Activated CD4-positive, CD25-positive, alpha-beta regulatory T cell treated with anti-CD3 and anti-CD28 coated beads, Interleukin-2, amount 50 U/mL, for 24 hours (primary cell): ENCODE measurements around the gene MEPE.

ENCODE experiments used
- ATAC-seq, 2 donors: fragments of 150-1000 bp; cut with Tn5 transposase; one replicate each; pipeline ENCODE4 v1.10.0; 2021; ENCODE audit warnings: mild to moderate bottlenecking in 1 of 2, moderate library complexity in 1 of 2

MEPE gene, protein sequence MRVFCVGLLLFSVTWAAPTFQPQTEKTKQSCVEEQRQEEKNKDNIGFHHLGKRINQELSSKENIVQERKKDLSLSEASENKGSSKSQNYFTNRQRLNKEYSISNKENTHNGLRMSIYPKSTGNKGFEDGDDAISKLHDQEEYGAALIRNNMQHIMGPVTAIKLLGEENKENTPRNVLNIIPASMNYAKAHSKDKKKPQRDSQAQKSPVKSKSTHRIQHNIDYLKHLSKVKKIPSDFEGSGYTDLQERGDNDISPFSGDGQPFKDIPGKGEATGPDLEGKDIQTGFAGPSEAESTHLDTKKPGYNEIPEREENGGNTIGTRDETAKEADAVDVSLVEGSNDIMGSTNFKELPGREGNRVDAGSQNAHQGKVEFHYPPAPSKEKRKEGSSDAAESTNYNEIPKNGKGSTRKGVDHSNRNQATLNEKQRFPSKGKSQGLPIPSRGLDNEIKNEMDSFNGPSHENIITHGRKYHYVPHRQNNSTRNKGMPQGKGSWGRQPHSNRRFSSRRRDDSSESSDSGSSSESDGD

GRCh38 chr4:87832669-87833068, at the start of gene MEPE:
Gene MEPE, plus strand, starts transcription at chr4:87832969. Its CDS starts 1,746 bp downstream, at chr4:87834715.
- no peak for ATAC-seq

GRCh38 chr4:87783781-87784180, 49.0 kb upstream of the MEPE start:
- ATAC-seq, result no peak

DNA sequence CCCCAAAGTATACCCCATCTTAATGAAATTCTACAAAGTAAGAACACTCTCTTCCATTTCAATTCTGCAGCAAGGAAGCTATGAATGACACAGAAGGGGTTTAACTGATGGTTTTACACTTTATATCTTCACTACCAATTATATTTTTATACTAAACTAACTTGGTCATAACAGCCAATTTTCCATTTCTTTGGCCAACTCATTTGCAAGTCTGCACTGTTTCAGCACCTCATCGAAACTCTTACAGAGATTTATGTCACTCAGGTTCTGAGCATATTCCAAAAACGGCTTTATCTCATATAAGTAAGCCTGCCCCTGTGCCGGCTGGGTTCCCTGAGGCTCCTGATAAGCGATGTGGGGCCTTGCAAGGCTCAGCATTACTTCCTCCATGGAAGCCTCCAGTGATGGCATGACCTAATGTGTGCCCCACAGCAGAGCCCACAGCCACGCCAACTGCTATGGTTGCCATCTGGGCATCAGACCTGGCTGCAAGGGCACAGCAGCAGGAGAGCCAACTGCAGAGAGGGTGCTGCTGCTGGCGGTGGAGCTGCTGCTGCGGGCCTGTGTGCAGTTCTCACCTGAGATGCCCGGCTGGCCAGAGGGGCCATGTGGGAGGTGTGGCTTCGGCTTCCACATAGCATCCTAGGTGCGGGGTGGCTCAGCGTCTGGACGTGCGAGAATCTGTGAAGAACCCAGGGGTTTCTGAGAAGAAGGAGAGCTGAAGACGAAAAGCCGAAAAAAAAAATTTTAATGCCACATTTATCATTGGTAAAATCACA, 46.8 kb upstream of the MEPE start:
- ATAC-seq, result no peak

DNA sequence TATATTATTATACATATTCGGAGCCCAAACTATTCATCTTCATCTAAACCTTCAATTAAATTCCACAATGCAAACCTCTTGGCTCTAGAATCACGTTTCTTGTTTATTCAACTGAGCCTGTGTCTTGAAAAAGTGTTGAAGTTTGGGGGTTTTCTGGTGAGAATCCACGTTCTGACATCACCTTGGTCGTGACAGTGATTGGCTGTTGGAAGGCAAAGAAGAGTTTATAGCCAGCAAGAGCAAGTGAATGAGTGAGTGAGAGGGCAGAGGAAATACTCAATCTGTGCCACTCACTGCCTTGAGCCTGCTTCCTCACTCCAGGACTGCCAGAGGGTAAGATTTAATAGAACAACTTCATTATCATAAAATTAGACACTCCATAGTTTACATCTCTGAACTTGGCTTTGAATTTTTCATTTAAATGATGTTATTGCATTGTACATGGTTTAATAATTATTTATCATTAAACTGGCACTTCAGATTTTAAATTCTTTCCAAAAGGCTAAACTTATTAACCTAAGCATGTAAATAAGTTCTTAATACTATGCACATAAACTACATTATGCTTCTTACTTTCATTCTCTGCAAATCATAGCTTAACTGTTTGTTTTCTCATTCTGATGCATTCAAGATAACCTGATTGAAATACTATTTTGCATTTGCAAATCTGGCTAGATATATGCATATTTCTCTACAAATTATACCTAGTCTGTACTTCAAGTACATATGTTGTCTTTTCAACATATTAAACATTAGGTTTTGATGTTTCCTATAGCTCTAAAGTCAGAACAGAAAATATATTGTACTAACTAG, 33.3 kb upstream of the MEPE start, which contains the start of gene IBSP:
IBSP (plus strand) TSS at position 254 of the 813 bp plus-strand sequence. CDS start 2,808 bp downstream, outside the sequence.
- no peak for ATAC-seq

GRCh38 chr4:87802858-87803257, 29.9 kb upstream of the MEPE start:
- no peak for ATAC-seq

- ATAC-seq, result no peak
These were observed 29.3 kb upstream of the MEPE start for GRCh38 chr4:87803421-87803820.

- ATAC-seq, result no peak
These were observed 27.9 kb upstream of the MEPE start for GRCh38 chr4:87804871-87805270.

- ATAC-seq, result no peak
These were observed 26.8 kb upstream of the MEPE start for GRCh38 chr4:87805971-87806370.

DNA sequence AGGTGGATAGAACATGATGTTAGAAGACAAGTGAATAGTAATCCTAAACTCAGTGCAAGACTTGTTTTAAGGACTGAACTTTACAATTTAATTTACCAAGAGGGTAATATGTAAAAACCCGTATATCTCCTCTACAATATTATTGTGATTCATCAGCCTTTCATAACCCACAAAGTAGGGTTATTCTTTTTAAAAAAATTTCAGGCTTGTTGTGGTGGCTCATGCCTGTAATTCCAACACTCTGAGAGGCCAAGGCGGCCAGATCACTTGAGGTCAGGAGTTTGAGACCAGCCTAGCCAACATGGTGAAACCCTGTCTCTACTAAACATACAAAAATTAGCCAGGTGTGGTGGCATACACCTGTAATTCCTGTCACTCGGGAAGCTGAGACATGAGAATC, 26.2 kb upstream of the MEPE start:
- ATAC-seq, result no peak

GRCh38 chr4:87807402-87807801, 25.4 kb upstream of the MEPE start:
- no peak for ATAC-seq

DNA sequence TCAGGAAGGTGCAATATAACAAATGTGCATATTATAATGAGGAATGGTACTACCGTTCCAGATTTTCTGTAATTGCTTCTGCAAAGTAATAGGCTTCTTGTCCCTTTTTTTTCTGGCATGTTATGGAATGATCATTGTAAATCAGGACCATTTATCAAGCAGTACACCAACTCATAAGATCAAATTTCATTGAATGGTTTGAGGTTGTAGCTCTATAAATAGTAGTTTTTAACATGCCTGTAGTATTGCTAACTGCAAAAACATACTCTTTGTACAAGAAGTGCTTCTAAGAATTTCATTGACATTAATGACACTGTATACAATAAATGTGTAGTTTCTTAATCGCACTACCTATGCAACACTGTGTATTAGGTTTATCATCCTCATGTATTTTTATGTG, 20.8 kb upstream of the MEPE start:
- ATAC-seq, result no peak

DNA sequence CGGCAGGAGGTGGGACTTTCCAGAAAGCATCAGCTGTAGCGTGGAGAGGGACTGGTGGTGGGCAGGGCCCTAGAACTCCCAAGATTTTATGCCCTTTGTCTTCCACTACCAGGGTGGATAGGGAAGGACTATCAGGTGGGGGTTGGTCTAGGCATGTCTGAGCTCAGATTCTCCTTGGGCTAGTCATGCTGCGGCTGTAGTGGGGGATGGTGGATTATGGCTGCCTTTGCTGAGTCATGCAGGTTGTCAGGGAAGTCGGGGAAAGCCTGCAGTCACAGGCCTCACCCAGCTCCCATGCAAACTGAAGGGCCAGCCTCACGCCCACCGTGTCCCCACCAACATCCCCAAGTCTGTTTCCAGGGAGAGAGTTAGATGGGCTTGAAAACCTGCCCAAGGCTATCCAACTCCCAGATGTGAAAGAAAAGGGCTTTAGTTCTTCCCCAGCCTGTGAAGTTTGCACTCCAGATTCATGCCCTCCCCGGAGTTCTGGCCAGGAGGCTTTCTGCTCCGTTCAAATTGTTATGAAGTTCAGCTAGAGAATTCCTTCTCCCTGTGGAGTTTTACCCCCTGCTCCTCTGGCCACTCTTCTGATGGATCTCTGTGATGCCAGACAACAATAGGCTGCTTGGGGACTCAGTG, 13.4 kb upstream of the MEPE start:
- no peak for ATAC-seq

- no peak for ATAC-seq
These were observed 9.6 kb upstream of the MEPE start for GRCh38 chr4:87823200-87823599.

DNA sequence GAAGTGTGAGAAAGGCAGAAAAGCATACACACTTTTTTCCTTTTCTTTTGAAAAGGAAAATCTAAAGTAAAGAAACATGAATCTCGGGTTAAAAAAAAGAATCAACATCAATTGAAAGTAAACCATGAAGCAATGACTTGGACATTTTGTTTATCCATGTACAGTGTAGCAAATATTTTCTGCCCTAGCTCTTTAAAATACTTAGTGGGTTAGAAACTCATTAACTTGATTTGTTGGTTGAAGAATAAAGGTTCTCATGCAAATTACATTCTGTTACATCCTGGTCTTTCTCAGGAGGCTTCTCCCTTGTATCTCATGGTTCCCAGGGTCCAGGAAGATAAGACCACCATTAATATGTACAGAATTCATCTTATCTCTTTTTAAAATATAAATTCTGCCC, 9.0 kb upstream of the MEPE start:
- ATAC-seq, result no peak

DNA sequence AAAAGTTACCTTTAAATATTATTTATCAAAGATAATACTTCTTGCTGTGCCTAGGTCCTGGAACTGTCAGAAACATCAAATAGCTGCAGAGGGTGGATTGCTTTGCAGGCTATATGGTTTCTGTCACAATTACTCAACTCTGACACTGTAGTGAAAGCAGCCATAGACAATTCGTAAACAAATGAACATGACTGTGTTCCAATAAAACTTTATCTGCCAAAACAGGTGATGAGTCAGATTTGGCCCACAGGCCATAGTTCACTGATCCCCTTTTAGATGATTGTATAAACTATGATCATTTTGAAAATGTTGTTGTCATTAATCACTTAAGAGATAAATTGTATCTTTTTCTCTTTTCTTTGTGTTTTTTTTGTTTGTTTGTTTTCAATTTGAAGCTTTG, 8.4 kb upstream of the MEPE start:
- no peak for ATAC-seq

- no peak for ATAC-seq
These were observed 1.6 kb downstream of the MEPE start for GRCh38 chr4:87834401-87834800.

DNA sequence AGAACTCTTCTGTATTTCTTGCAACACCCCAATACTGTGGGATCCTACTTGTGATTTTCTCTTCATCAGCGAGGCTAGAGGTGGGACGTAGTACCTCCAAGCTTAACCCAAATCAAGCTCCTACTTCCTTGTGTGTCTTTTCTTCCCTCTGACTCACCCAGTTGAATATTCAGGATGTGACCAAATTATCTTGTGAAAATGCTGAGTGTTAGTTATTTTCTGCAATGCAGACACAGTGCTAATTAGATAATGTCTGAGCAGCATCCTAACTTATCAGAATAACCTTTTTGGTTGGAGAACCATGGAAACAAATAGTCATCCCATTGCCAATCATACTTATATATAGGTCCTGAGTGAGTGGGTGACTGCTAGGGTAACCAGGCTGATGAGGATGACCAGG, 2.4 kb downstream of the MEPE start:
- no peak for ATAC-seq

- no peak for ATAC-seq
These were observed 3.0 kb downstream of the MEPE start for GRCh38 chr4:87835743-87836142.

GRCh38 chr4:87838205-87838604, 5.4 kb downstream of the MEPE start:
- ATAC-seq, result no peak

DNA sequence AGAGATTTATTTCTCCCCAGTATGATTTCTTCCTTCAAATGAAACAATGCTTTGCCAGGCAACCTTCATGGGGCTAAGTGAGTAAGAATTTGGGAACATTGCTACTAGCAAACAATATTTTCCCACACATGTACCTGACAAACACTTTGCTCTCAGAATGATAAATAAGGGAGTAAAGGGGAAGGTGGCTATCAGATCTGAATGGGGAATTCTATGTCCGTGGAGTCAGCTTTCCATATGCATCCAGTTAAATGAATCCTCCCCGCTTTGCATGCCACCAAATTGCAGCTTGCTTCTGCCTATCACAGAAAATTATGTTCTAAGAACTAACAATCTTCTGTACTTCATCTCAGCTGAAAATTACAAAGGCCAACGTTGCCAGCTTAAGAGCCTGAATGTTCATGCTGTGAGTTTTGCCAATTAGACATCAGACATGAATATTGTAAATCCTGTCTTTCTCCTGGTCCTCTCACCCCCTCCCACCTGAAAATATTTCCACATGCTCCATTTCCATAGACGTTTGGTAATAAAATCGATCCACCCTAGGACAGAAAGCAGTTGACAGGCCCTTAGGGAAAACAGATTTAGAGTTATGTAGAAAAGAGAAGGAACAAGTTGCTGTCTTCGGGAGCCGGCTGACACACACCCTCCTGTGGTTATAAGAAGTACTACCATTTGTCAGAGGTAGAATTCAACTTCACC, 6.3 kb downstream of the MEPE start:
- ATAC-seq, result no peak

DNA sequence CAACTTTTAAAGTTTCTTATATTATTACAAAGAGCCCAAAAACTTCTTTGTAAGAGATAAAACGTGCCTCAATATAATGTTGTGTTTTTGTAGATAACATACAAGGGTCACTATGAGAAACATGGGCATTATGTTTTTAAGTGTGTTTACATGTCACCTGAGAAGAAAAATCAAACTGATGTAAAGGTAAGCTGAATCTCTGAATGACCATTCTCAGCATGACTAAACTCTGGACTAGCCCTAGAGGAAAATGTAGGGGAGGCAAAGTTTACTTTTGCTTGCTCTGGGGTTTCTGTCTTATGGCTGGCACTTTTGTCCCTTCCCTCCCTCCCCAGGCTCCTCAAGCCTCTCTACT, 6.8 kb downstream of the MEPE start:
- ATAC-seq, result no peak

DNA sequence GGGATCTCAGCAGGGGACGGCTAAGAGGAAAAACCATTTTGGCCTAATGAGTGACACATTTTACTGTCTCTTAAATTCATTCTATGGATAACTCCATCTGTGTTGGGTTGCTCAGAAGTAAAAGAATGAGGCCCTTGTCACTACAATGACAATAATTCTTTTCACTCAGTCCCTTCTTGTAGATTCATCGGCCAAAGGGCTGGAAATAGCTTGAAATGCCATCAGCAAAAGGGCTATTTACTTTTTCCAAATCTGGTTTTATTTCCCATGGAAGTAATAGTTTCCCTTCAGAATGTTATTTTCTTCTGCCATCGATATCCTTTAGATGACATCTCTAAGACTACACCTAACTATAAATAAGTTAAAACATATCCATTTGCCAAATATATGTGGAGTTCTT, 7.4 kb downstream of the MEPE start:
- ATAC-seq, result no peak
